ENCODE measurements around the gene CFDP1. TPM values are rescaled to one million over a fixed set of nuclear protein-coding genes. Genes with fewer than 3 reads are reported as not detected.

CFDP1 gene
- total and polyA plus RNA-seq, 2 donors (not counting 3 experiments of a cell fraction or from before 2014, with no cell fraction given) = 17.8 to 53.8 TPM

GRCh38 chr16:75458439-75458838, 25.1 kb upstream of the CFDP1 start:
- no peaks in the 10 kb centered on the region for H3K27me3 ChIP-seq (ENCODE audit: control insufficient read depth in 2 of 2, insufficient read depth in 2 of 2, low read length in 2 of 2)
- intact Hi-C loops (cut with micrococcal nuclease) = no loop called here
- H3K4me1 ChIP-seq (ENCODE audit: control insufficient read depth, extremely low read depth, insufficient read depth, low read length) = peaks cover 9% of the 10 kb centered on the region
- no peaks in the 10 kb centered on the region for H3K9me3 ChIP-seq (replicated peaks; ENCODE audit: control insufficient read depth, insufficient read depth, low read length)
- H3K4me3 ChIP-seq (replicated peaks in 1 of 3; ENCODE audit: insufficient read depth in 1 of 3, low read depth in 1 of 3, low read length in 3 of 3) = no peak overlapping the region
- DNase-seq (ENCODE audit: low read depth, low spot score) (no peak), FAIRE-seq (no peak)
- no peak overlapping the region for H3K4me2 ChIP-seq (ENCODE audit: insufficient read depth, low read length)
- H3K27ac ChIP-seq (ENCODE audit: insufficient read depth, low read depth, low read length) = no peak overlapping the region
- peaks cover 82% of the 10 kb centered on the region for H3K79me2 ChIP-seq (ENCODE audit: control insufficient read depth, insufficient read depth, low read length)
- H3K36me3 ChIP-seq (ENCODE audit: control insufficient read depth in 2 of 2, extremely low read depth in 1 of 2, insufficient read depth in 2 of 2, low read length in 2 of 2) = no peaks in the 10 kb centered on the region
- no peaks in the 10 kb centered on the region for H3K9me1 ChIP-seq (replicated peaks; ENCODE audit: control insufficient read depth, extremely low read depth, insufficient read depth, low read length)
- ChIA-PET POLR2A (no interaction called here), CTCF (interaction anchor here (1.3 to 3.5 kb wide), 3 partner anchors 25 to 261 kb away, joined by 3 to 23 read pairs (median 4); partner anchors contain the start of gene CFDP1)
- no TSS peak for BruUV-seq (replicated peaks)
- dilution Hi-C loops (cut with MboI; ENCODE audit: extremely low pct_ligation_motif_present, low sequenced_read_pairs) = no loop called here
- H3K9ac ChIP-seq (replicated peaks; ENCODE audit: extremely low read depth, insufficient read depth, low read length) = no peak overlapping the region
- no peaks in the 10 kb centered on the region for H4K20me1 ChIP-seq (replicated peaks; ENCODE audit: control insufficient read depth, extremely low read depth, insufficient read depth, low read length)
- TF ChIP-seq POLR2A (IDR thresholded peaks at IDR 0.05; ENCODE audit: low read depth, low read length) (no peak), EZH2 (IDR thresholded peaks at IDR 0.05; ENCODE audit: borderline replicate concordance, low read depth, low read length, severe bottlenecking) (no peak), POLR2AphosphoS5 (IDR thresholded peaks at IDR 0.05; ENCODE audit: insufficient read depth, low read depth, low read length) (no peak), MYC (IDR thresholded peaks at IDR 0.05; ENCODE audit: low read depth, low read length) (no peak), JUN (IDR thresholded peaks at IDR 0.05; ENCODE audit: borderline replicate concordance, insufficient read depth, insufficient read length, low read depth) (no peak), CTCF (IDR thresholded peaks at IDR 0.05; ENCODE audit: extremely low read depth in 1 of 2, insufficient read depth in 1 of 2, low read depth in 1 of 2, low read length in 2 of 2) (no peak), GATA2 (IDR thresholded peaks at IDR 0.05; ENCODE audit: insufficient read depth, insufficient read length, low read depth, low read length) (no peak), FOS (IDR thresholded peaks at IDR 0.05; ENCODE audit: borderline replicate concordance, insufficient read depth, low read length) (no peak)
- H2AFZ ChIP-seq (ENCODE audit: low read depth, low read length) = no peak overlapping the region
